ENCODE measurements around the gene RNF212. TPM values are rescaled to one million over a fixed set of nuclear protein-coding genes. Genes with fewer than 3 reads are reported as not detected.

RNF212 gene
- total RNA-seq, 1 donor from 2014 or later, result 1.4 TPM

DNA sequence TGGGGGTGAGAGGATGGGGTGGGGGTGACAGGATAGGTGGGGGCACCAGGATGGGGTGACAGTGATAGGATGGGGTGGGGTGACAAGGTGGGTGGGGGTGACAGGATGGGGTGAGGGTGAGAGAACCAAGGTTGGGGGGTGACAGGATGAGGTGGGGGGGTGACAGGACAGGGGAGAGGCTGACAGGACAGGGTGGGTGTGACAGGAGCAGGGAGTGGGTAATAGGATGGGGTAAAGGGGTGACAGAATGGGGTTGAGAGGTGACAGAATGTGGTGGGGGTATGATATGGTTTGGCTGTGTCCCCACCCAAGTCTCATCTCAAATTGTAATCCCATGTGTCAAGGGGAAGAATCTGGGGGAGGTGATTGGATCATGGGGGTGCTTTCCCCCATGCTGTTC, 26.0 kb downstream of the RNF212 start:
- no peak for ATAC-seq

- ATAC-seq, result no peak
These were observed 27.4 kb downstream of the RNF212 start for GRCh38 chr4:1086011-1086410.

- ATAC-seq, result no peak
These were observed 28.0 kb downstream of the RNF212 start for GRCh38 chr4:1085404-1085799.

- ATAC-seq, result no peak
These were observed 28.5 kb downstream of the RNF212 start for GRCh38 chr4:1084796-1085403.

DNA sequence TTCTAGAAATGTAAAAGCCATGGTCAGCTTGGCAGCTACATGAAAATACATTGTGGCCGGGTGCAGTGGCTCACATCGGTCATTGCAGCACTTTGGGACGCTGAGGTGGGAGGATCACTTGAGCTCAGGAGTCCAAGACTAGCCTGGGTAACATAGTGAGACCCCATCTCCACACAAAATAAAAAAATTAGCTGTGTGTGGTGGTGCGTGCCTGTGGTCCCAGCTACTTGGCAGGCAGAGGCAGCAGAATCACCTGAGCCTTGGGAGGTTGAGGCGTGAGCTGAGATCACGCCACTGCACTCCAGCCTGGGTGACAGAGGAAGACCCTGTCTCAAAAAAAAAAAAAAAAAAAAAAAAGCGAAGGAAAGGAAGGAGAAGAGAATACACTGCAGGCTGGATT, 29.0 kb downstream of the RNF212 start:
- ATAC-seq, result no peak

- peak; percentile 97 for ATAC-seq
These were observed 30.9 kb downstream of the RNF212 start for GRCh38 chr4:1082215-1083182.

DNA sequence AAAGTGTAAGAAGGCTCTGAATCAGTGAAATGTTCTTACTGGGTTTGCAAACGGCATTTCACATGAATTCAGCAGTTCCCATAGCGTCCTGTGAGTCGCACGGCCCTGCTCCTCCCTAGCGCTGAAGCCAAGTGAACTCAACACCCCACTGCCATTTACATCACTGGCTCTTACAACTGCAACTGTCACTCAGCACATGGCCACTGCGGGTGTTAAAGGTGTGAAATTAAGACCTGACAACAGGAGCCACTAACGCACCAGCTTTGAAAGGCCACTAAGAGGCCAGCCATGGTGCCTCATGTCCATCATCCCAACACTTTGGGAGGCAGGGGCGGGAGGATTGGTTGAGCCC, 31.7 kb downstream of the RNF212 start:
- ATAC-seq, result no peak

- ATAC-seq, result no peak
These were observed 32.2 kb downstream of the RNF212 start for GRCh38 chr4:1080961-1081688.

- no peak for ATAC-seq
These were observed 32.9 kb downstream of the RNF212 start for GRCh38 chr4:1080432-1080831.

DNA sequence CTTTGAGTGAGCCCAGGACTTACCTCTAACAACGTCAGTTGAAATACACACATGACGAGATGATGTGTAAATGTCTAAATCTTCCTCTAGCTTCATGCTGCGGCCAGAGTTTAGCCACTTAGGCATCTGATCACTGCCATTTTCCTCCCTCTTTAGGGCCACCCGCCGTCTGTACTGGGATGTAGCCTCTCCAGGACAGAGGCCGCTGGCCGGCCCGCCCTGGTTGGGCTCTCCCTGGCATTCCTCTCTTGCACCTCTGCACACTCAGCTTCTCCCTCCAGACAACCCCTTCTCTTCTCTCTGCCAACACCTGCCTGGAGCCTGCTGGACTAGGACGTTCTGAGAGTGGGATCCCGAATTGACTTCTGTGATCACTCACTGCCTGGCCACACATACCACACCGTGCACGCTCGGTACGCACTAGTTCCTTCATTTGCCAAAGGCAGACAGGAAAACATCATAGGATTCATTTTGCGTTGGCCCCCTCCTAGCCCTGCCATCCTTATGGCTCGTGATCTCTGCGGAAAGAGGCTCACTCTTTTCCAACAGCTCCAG, 33.6 kb downstream of the RNF212 start:
- ATAC-seq, result no peak

GRCh38 chr4:1078490-1078889, 34.9 kb downstream of the RNF212 start:
- no peak for ATAC-seq

DNA sequence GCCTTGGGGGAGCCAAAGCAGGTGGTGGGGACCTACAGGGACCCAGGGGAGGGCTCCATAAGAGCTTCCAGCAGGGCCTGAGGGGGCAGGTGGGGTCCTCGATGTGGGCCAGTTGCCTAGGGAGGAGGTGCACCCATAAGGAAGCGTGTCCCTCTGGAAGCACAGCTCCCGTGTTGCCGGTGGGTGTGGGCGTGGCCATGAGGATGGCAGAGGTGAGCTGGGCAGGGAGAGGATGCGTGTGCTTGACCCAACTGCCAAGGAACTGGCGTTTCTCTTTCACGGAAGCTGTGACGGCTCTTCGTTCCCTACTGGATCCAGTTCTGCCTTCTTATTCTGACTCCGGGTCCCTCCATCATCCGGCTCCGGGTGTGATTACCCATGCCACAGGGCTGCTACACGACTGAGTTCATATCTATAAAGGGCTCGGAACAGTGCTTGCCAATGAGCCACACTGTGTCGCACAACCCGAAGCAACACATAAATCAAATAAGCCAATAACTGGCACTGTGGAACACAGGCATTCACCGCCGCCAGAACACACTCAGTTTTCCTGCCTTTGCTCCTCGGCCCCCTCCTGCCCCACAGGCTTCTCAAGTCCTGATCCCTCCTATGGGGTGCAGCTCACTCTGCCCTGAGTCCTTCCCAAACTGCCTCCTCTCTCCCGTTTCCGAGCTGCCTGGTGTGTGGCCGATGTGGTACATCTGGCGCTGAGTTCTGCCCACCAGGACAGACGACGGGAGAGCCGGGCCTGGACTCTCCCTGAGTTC, 35.5 kb downstream of the RNF212 start:
- ATAC-seq, result no peak

GRCh38 chr4:1075809-1076699, 37.3 kb downstream of the RNF212 start:
- peak; percentile 55 for ATAC-seq

GRCh38 chr4:1075225-1075624, 38.1 kb downstream of the RNF212 start:
- no peak for ATAC-seq

GRCh38 chr4:1074077-1074476, 39.3 kb downstream of the RNF212 start:
- no peak for ATAC-seq

GRCh38 chr4:1072830-1073446, 40.4 kb downstream of the RNF212 start:
- ATAC-seq, result peak; percentile 53

GRCh38 chr4:1069394-1069793, 44.0 kb downstream of the RNF212 start:
- no peak for ATAC-seq

- no peak for ATAC-seq
These were observed 47.6 kb downstream of the RNF212 start for GRCh38 chr4:1065732-1066131.

DNA sequence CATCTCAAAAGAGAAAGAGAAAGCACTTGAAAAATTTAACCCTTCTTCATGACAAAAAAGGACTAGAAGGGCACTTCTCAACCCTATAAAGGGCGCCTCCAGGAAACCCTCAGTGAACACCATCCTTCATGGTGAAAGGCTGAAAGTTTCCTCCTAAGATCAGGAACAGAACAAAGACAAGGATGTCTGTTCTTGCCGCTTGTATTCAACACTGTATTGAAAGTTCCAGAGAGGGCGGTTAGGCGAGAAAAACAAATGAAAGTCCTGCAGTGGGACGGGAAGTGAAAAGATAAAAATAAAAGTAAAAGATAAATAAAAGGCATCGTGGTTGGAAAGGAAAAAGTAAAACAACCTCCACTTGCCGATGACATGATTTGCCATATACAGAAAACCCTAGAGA, 50.9 kb downstream of the RNF212 start:
- ATAC-seq, result no peak

- no peak for ATAC-seq
These were observed 51.6 kb downstream of the RNF212 start for GRCh38 chr4:1061760-1062159.
